ENCODE measurements around the gene MAP3K7. TPM values are rescaled to one million over a fixed set of nuclear protein-coding genes. Genes with fewer than 3 reads are reported as not detected.

The MAP3K7 gene
- 10 to 100 TPM; 17.5 to 30.2 (median 27.5) TPM for total RNA-seq
- total RNA-seq (2013), result 47.7 TPM

- Mint-ChIP-seq H3K4me3 (peak within 1 kb of the TSS; percentile 96), H3K9me3 (no peaks in the 10 kb centered on the region), H3K4me1 (peaks cover 30 to 38% of the 10 kb centered on the region in 2 donors), H3K27me3 (ENCODE audit: low read depth in 2 of 2) (peaks cover 11 to 28% of the 10 kb centered on the region in 2 donors), H3K36me3 (no peaks in the 10 kb centered on the region), H3K27ac (peak within 1 kb of the TSS; percentile 95 to 99)
- DNase-seq, result peak; percentile 94 to 97
- Histone ChIP-seq H3K36me3 (ENCODE audit: control insufficient read depth, insufficient read depth, low read length) (no peaks in the 10 kb centered on the region), H3K9me3 (ENCODE audit: control insufficient read depth, insufficient read depth, low read length) (no peaks in the 10 kb centered on the region), H3K4me3 (ENCODE audit: low read length) (peak within 1 kb of the TSS; percentile 98), H3K4me1 (ENCODE audit: control insufficient read depth, insufficient read depth, low read length) (peaks cover 8% of the 10 kb centered on the region), H3K27ac (ENCODE audit: low read length) (peak within 1 kb of the TSS; percentile 94), H3K27me3 (ENCODE audit: control insufficient read depth, insufficient read depth, low read length) (peaks cover 2% of the 10 kb centered on the region)
- TF ChIP-seq CTCF (IDR thresholded peaks at IDR 0.05), result no peak
- peak; percentile 89 to 91 (median 89) for ATAC-seq
- intact Hi-C loops (cut with micrococcal nuclease), result no loop called here
- under 1% methylated on average over 57 of the region's 58 CpGs for WGBS (ENCODE audit: insufficient coverage)
These were observed at the start of gene MAP3K7 for GRCh38 chr6:90586836-90587638. Gene MAP3K7, minus strand, starts transcription at chr6:90587072. Its CDS starts 189 bp downstream, at chr6:90586883.

GRCh38 chr6:90631046-90631445 lies 44.2 kb upstream of the MAP3K7 start:
- H3K36me3 ChIP-seq (ENCODE audit: control insufficient read depth, insufficient read depth, low read length), result no peaks in the 10 kb centered on the region
- no peaks in the 10 kb centered on the region for H3K4me1 ChIP-seq (ENCODE audit: control insufficient read depth, insufficient read depth, low read length)
- no peak overlapping the region for H3K27ac ChIP-seq (ENCODE audit: low read length)
- H3K9me3 ChIP-seq (ENCODE audit: control insufficient read depth, insufficient read depth, low read length), result no peaks in the 10 kb centered on the region
- H3K27me3 Mint-ChIP-seq (ENCODE audit: low read depth in 2 of 2), result peaks cover 14 to 37% of the 10 kb centered on the region in 2 donors
- no peaks in the 10 kb centered on the region for H3K4me1 Mint-ChIP-seq
- DNase-seq, result no peak
- no peaks in the 10 kb centered on the region for H3K36me3 Mint-ChIP-seq
- peaks cover 3 to 6% of the 10 kb centered on the region in 2 donors for H3K9me3 Mint-ChIP-seq
- H3K27me3 ChIP-seq (ENCODE audit: control insufficient read depth, insufficient read depth, low read length), result peaks cover 2% of the 10 kb centered on the region
- WGBS (ENCODE audit: insufficient coverage), result no CpG with 5 or more reads among the region's 1 CpG
- no peak for ATAC-seq
- H3K27ac Mint-ChIP-seq, result no peak overlapping the region
- no peak overlapping the region for H3K4me3 ChIP-seq (ENCODE audit: low read length)
- intact Hi-C loops (cut with micrococcal nuclease), result no loop called here
- no peak overlapping the region for H3K4me3 Mint-ChIP-seq
- TF ChIP-seq CTCF (IDR thresholded peaks at IDR 0.05), result no peak

- DNase-seq (no peak), ATAC-seq (no peak)
- 94% methylated on average over 2 of the region's 2 CpGs for WGBS (ENCODE audit: insufficient coverage)
- H3K4me3 ChIP-seq (ENCODE audit: low read length), result no peak overlapping the region
- H3K36me3 ChIP-seq (ENCODE audit: control insufficient read depth, insufficient read depth, low read length), result no peaks in the 10 kb centered on the region
- peaks cover 15% of the 10 kb centered on the region for H3K27me3 ChIP-seq (ENCODE audit: control insufficient read depth, insufficient read depth, low read length)
- no peak overlapping the region for H3K27ac Mint-ChIP-seq
- no peaks in the 10 kb centered on the region for H3K9me3 Mint-ChIP-seq
- no peak for TF ChIP-seq CTCF (IDR thresholded peaks at IDR 0.05)
- H3K4me1 ChIP-seq (ENCODE audit: control insufficient read depth, insufficient read depth, low read length), result no peaks in the 10 kb centered on the region
- no peaks in the 10 kb centered on the region for H3K36me3 Mint-ChIP-seq
- intact Hi-C loops (cut with micrococcal nuclease), result no loop called here
- no peak overlapping the region for H3K27ac ChIP-seq (ENCODE audit: low read length)
- no peaks in the 10 kb centered on the region for H3K4me1 Mint-ChIP-seq
- H3K9me3 ChIP-seq (ENCODE audit: control insufficient read depth, insufficient read depth, low read length), result no peaks in the 10 kb centered on the region
- H3K4me3 Mint-ChIP-seq, result no peak overlapping the region
- peaks cover 35 to 70% of the 10 kb centered on the region in 2 donors for H3K27me3 Mint-ChIP-seq (ENCODE audit: low read depth in 2 of 2)
These were observed 34.7 kb upstream of the MAP3K7 start for GRCh38 chr6:90621581-90621980.
